GM12865 (cell line): ENCODE measurements around the gene TMEM204.

Experiments
- DNase-seq: peaks from one replicate; pipeline ENCODE4 v3.0.0; 2010; ENCODE audit warnings: low read depth
- H3K4me3 ChIP-seq: 2 replicates; pipeline ENCODE4 v1.5.1; 2011; ENCODE audit warnings: mild to moderate bottlenecking, low read depth, low read length, control low read depth
- CTCF ChIP-seq: IDR thresholded peaks from 2 replicates; pipeline ENCODE4 v1.5.1; 2011; ENCODE audit warnings: low read length, control low read depth, low read depth, inconsistent platforms; ENCODE audit not compliant: insufficient read depth; ENCODE audit errors: missing control alignments

Gene TMEM204

GRCh38 chr16:1565083-1565805 is 31.8 kb downstream of the TMEM204 start:
- DNase-seq, result no peak
- no peak for TF ChIP-seq CTCF
- H3K4me3 ChIP-seq, result no peak overlapping the region

GRCh38 chr16:1567988-1568387 is 34.5 kb downstream of the TMEM204 start:
- no peak for DNase-seq
- TF ChIP-seq CTCF, result no peak
- H3K4me3 ChIP-seq, result no peak overlapping the region

GRCh38 chr16:1571012-1571671 is 37.7 kb downstream of the TMEM204 start:
- DNase-seq, result no peak
- TF ChIP-seq CTCF, result no peak
- no peak overlapping the region for H3K4me3 ChIP-seq

- DNase-seq, result no peak
- TF ChIP-seq CTCF, result no peak
- no peak overlapping the region for H3K4me3 ChIP-seq
These were observed 39.2 kb downstream of the TMEM204 start for GRCh38 chr16:1572673-1573072.

GRCh38 chr16:1573301-1573700 is 39.8 kb downstream of the TMEM204 start:
- DNase-seq, result no peak
- no peak overlapping the region for H3K4me3 ChIP-seq
- no peak for TF ChIP-seq CTCF

- H3K4me3 ChIP-seq, result no peak overlapping the region
- TF ChIP-seq CTCF, result no peak
These were observed 42.1 kb downstream of the TMEM204 start for GRCh38 chr16:1575578-1575977.

More at GRCh38 chr16:1575578-1575977, 42.1 kb downstream of the TMEM204 start:
- DNase-seq, result no peak
